Subcutaneous preadipocyte (primary cell): Measurements from ENCODE around the gene MAGEA4. TPM values are rescaled to one million over a fixed set of nuclear protein-coding genes. Genes with fewer than 3 reads are reported as not detected.

ENCODE experiments used
- total RNA-seq: library from RNA; depleted of rRNA; stranded (reverse); fragments of >200 nt; gene quantifications from 2 replicates; pipeline ENCODE4 v1.2.3, GENCODE V29; 2012

The MAGEA4 gene
- total RNA-seq = not detected in 2 replicates

GRCh38 chrX:151912780-151913179, at the start of gene MAGEA4:
TSS of gene MAGEA4 (plus strand) at chrX:151912889. CDS start at chrX:151923665, 10,776 bp downstream.

Other genes with a start within 250 kb of the MAGEA4 start
- under 0.01 and 0.73 TPM in 2 replicates for gene PRRG3, start 217.4 kb upstream of the MAGEA4 start, total RNA-seq
- not detected in 2 replicates for gene FATE1, start 196.9 kb upstream of the MAGEA4 start, total RNA-seq
- gene CNGA2, start 178.1 kb upstream of the MAGEA4 start, total RNA-seq = not detected in 2 replicates
- 13.6 and 45.0 TPM in 2 replicates for gene GABRE, start 61.8 kb downstream of the MAGEA4 start, total RNA-seq
- gene MAGEA10, start 225.7 kb downstream of the MAGEA4 start, total RNA-seq = not detected in 2 replicates